HG03565 (cell line): ENCODE results near the gene PKMYT1.
A peak's percentile ranks its signal among the peaks of the same experiment; 100 is the strongest.

ENCODE experiments used
- ATAC-seq: cut with Tn5 transposase; IDR thresholded peaks from one replicate; pipeline ENCODE4 v1.9.1; 2021; ENCODE audit warnings: mild to moderate bottlenecking, moderate library complexity; ENCODE audit not compliant: unreplicated experiment

PKMYT1 gene

GRCh38 chr16:3019594-3020246, 39.5 kb upstream of the PKMYT1 start:
- ATAC-seq = no peak

- no peak for ATAC-seq
These were observed 37.7 kb upstream of the PKMYT1 start, which contains the start of gene CLDN6 for GRCh38 chr16:3017794-3018506. CLDN6 (minus strand) TSS chr16:3018183; CDS start chr16:3016021, 2,162 bp downstream.

- ATAC-seq = no peak
These were observed 37.1 kb upstream of the PKMYT1 start for GRCh38 chr16:3017344-3017743.

- no peak for ATAC-seq
These were observed 35.7 kb upstream of the PKMYT1 start for GRCh38 chr16:3015865-3016521.

- no peak for ATAC-seq
These were observed 34.7 kb upstream of the PKMYT1 start for GRCh38 chr16:3014971-3015370.

GRCh38 chr16:3013998-3014690, 33.9 kb upstream of the PKMYT1 start:
- ATAC-seq = no peak

- ATAC-seq = no peak
These were observed 33.3 kb upstream of the PKMYT1 start for GRCh38 chr16:3013491-3013951.

GRCh38 chr16:3012828-3013420, 32.7 kb upstream of the PKMYT1 start, which contains the start of gene CLDN9:
CLDN9 (plus strand) TSS chr16:3012923; CDS start chr16:3013363, 440 bp downstream.
- no peak for ATAC-seq

- ATAC-seq = no peak
These were observed 32.0 kb upstream of the PKMYT1 start for GRCh38 chr16:3012246-3012645.

GRCh38 chr16:3010510-3010909, 30.3 kb upstream of the PKMYT1 start:
- no peak for ATAC-seq

- ATAC-seq = no peak
These were observed 29.5 kb upstream of the PKMYT1 start for GRCh38 chr16:3009568-3010390.

- ATAC-seq = no peak
These were observed 28.4 kb upstream of the PKMYT1 start for GRCh38 chr16:3008690-3009037.

- ATAC-seq = no peak
These were observed 27.9 kb upstream of the PKMYT1 start for GRCh38 chr16:3007957-3008689.

GRCh38 chr16:3007059-3007956, 27.1 kb upstream of the PKMYT1 start:
- ATAC-seq = no peak

GRCh38 chr16:3004781-3005284, 24.6 kb upstream of the PKMYT1 start:
- ATAC-seq = no peak

- ATAC-seq = no peak
These were observed 24.1 kb upstream of the PKMYT1 start for GRCh38 chr16:3004319-3004718.

GRCh38 chr16:3003582-3004270, 23.5 kb upstream of the PKMYT1 start:
- peak; percentile 88 for ATAC-seq

- ATAC-seq = no peak
These were observed 21.1 kb upstream of the PKMYT1 start for GRCh38 chr16:3001316-3001715.
